ENCODE results near the gene SERTAD2.

Gene SERTAD2

GRCh38 chr2:64653109-64654062 is at the start of gene SERTAD2:
Gene SERTAD2 (minus strand): TSS chr2:64653913. CDS start chr2:64636871, 17,042 bp downstream.
- peak; percentile 90 to 97 (median 94) for DNase-seq

GRCh38 chr2:64700133-64700809 is 46.6 kb upstream of the SERTAD2 start:
- DNase-seq = peak; percentile 63 to 96 (median 94)

- DNase-seq = peak; percentile 76 to 80 (median 77)
These were observed 46.0 kb upstream of the SERTAD2 start for GRCh38 chr2:64699712-64700111.

- peak; percentile 63 to 90 (median 85) for DNase-seq
These were observed 45.1 kb upstream of the SERTAD2 start for GRCh38 chr2:64698668-64699444.

- DNase-seq = no peak
These were observed 44.5 kb upstream of the SERTAD2 start for GRCh38 chr2:64698177-64698643.

- DNase-seq = peak; percentile 8 to 55 (median 50)
These were observed 43.8 kb upstream of the SERTAD2 start for GRCh38 chr2:64697297-64698176.

GRCh38 chr2:64696636-64697035 is 42.9 kb upstream of the SERTAD2 start:
- no peak for DNase-seq

- DNase-seq = no peak
These were observed 42.1 kb upstream of the SERTAD2 start for GRCh38 chr2:64695721-64696261.

GRCh38 chr2:64692401-64692800 is 38.7 kb upstream of the SERTAD2 start:
- DNase-seq = no peak

GRCh38 chr2:64688909-64689308 is 35.2 kb upstream of the SERTAD2 start:
- DNase-seq = no peak

GRCh38 chr2:64686283-64686956 is 32.7 kb upstream of the SERTAD2 start:
- no peak for DNase-seq

- peak; percentile 41 to 52 (median 49) for DNase-seq
These were observed 31.7 kb upstream of the SERTAD2 start for GRCh38 chr2:64685430-64685829.

GRCh38 chr2:64683771-64684510 is 30.2 kb upstream of the SERTAD2 start:
- DNase-seq = no peak

- peak in 2 of 3 donors; percentile 25 to 26 for DNase-seq
These were observed 27.8 kb upstream of the SERTAD2 start for GRCh38 chr2:64681479-64681967.

GRCh38 chr2:64679673-64680425 is 26.1 kb upstream of the SERTAD2 start:
- DNase-seq = no peak

- peak in 2 of 3 donors; percentile 41 to 58 for DNase-seq
These were observed 25.3 kb upstream of the SERTAD2 start for GRCh38 chr2:64678771-64679590.

- DNase-seq = no peak
These were observed 23.8 kb upstream of the SERTAD2 start for GRCh38 chr2:64677530-64677929.

GRCh38 chr2:64675860-64676259 is 22.1 kb upstream of the SERTAD2 start:
- peak; percentile 61 to 71 (median 68) for DNase-seq
